Mammary epithelial cell (primary cell): ENCODE measurements around the gene HYAL1.

ENCODE experiments used
- EZH2 ChIP-seq: IDR thresholded peaks from 2 replicates; pipeline ENCODE4 v1.6.1; 2012; ENCODE audit warnings: low read length, inconsistent platforms, borderline replicate concordance
- TF ChIP-seq, protein P1 (sequence below), 2 donors: IDR thresholded peaks in 1 of 2; conservative IDR thresholded peaks in 1 of 2; 2 replicates each; pipeline ENCODE4 v1.5.1; 2011 to 2012; ENCODE audit warnings: inconsistent platforms in 2 of 2, low read length in 2 of 2, mild to moderate bottlenecking in 2 of 2, control low read depth in 1 of 2, low read depth in 1 of 2; ENCODE audit not compliant: insufficient read depth in 1 of 2; ENCODE audit errors: extremely low read depth in 1 of 2

DNA sequence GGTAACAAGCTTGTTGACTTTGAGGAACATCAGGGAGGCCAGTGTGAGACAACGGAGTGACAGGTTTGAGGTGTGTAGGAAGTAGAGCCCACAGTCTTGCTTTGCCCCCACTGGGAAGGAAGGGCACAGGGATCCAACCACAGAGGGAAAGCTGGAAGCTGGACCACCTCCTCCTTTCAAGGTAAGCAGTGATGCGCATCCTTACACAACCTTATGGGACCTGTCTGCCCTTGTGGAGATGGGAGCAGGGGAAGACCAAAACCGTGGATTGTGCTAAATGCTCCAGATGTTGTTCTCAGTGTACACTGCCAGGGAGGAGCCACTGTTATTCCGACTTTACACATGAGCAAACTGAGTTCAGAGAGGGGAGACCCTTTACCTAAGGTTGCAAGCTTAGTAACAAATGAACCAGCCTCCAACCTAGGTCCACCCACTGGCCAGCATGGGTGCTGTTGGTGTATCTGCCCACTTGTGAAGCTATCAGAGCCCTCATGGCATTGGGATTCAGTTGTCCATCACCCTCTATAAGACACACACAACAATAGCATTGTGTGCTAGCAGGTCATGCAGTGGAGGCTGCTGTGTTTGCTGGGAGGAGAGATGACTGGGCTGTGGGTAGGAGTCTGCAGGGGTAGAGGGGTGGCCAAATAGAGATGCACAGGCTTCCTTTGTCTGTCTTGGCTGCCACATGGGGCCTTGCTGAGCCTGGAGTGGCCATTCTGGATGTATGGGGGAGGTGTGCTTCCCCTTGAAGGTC, 25.1 kb downstream of the HYAL1 start:
- TF ChIP-seq, protein P1, sequence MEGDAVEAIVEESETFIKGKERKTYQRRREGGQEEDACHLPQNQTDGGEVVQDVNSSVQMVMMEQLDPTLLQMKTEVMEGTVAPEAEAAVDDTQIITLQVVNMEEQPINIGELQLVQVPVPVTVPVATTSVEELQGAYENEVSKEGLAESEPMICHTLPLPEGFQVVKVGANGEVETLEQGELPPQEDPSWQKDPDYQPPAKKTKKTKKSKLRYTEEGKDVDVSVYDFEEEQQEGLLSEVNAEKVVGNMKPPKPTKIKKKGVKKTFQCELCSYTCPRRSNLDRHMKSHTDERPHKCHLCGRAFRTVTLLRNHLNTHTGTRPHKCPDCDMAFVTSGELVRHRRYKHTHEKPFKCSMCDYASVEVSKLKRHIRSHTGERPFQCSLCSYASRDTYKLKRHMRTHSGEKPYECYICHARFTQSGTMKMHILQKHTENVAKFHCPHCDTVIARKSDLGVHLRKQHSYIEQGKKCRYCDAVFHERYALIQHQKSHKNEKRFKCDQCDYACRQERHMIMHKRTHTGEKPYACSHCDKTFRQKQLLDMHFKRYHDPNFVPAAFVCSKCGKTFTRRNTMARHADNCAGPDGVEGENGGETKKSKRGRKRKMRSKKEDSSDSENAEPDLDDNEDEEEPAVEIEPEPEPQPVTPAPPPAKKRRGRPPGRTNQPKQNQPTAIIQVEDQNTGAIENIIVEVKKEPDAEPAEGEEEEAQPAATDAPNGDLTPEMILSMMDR (conservative IDR thresholded peaks at IDR 0.05 in 1 of 2, IDR thresholded peaks at IDR 0.05 in 1 of 2; ENCODE audit: extremely low read depth in 1 of 2, insufficient read depth in 1 of 2, low read depth in 1 of 2, low read length in 2 of 2) = no peak
- no peak for TF ChIP-seq EZH2
